GM12878 (cell line): ENCODE measurements around the gene ATAD3A. TPM values are rescaled to one million over a fixed set of nuclear protein-coding genes. Genes with fewer than 3 reads are reported as not detected.

Experiments used
- polyA plus RNA-seq, 11 experiments: library from polyadenylated mRNA; depleted of rRNA in 4 of 11; unstranded in 6 of 11; stranded (reverse) in 5 of 11; fragments of >200 nt; fragmentation: Nextera tagmentation in 4 of 11; fragmentation: Illumina TruSeq in 1 of 11; extraction: Ambion mirVana in 4 of 11; extraction: Trizol in 1 of 11; gene quantifications; 1 replicate in 1 of 11; 2 replicates in 10 of 11; pipeline versions ENCODE4 v1.2.1 to v1.2.3, GENCODE V29; 2011 to 2016; ENCODE audit warnings: inconsistent platforms in 2 of 11, missing spikeins in 2 of 11, low read depth in 1 of 11
- total RNA-seq, 4 experiments: library from RNA; depleted of rRNA in 3 of 4; stranded (reverse); fragments of >200 nt in 3 of 4; fragmentation: Illumina TruSeq in 1 of 4; extraction: Trizol in 1 of 4; gene quantifications; 2 replicates each; pipeline versions ENCODE4 v1.2.1 to v1.2.3, GENCODE V29; 2013 to 2021

The ATAD3A gene
- total and polyA plus RNA-seq, 10 of the 15 experiments (the other 5 are each of a cell fraction or from before 2014, with no cell fraction given): 0.05 to 93.5 (median 38.9) TPM

Other genes with a start within 250 kb of the ATAD3A start
Only the 7 nearest of the 24 such genes appear.
- gene ANKRD65, start 90.9 kb upstream of the ATAD3A start, total RNA-seq (2014; rRNA removed): 0.17 and 0.33 TPM in 2 replicates
- 0.18 and 0.45 TPM in 2 replicates for gene ANKRD65, start 90.9 kb upstream of the ATAD3A start, total RNA-seq (2014; rRNA removed; fragmentation: Illumina TruSeq; extraction: Trizol)
- 0.96 and 1.2 TPM in 2 replicates for gene ANKRD65, start 90.9 kb upstream of the ATAD3A start, total RNA-seq (2021)
- 0.12 and 0.24 TPM in 2 replicates for gene ANKRD65, start 90.9 kb upstream of the ATAD3A start, polyA plus RNA-seq (2011; rRNA removed)
- 0.14 and 0.29 TPM in 2 replicates for gene ANKRD65, start 90.9 kb upstream of the ATAD3A start, polyA plus RNA-seq (2014; fragmentation: Illumina TruSeq; extraction: Trizol)
- under 1 TPM; 0.05 to 0.15 TPM for gene ANKRD65, start 90.9 kb upstream of the ATAD3A start, polyA plus RNA-seq (2014; fragmentation: Nextera tagmentation; extraction: Ambion mirVana)
- 0.86 and 0.94 TPM in 2 replicates for gene ANKRD65, start 90.9 kb upstream of the ATAD3A start, polyA plus RNA-seq (2014; rRNA removed)
- gene ANKRD65, start 90.9 kb upstream of the ATAD3A start, polyA plus RNA-seq (2016; fragmentation: Nextera tagmentation; extraction: Ambion mirVana): 1 to 10 TPM; 1.8 to 2.8 TPM
- 0.40 and 0.71 TPM in 2 replicates for gene VWA1, start 76.5 kb upstream of the ATAD3A start, total RNA-seq (2014; rRNA removed)
- 0.13 and 0.14 TPM in 2 replicates for gene VWA1, start 76.5 kb upstream of the ATAD3A start, total RNA-seq (2014; rRNA removed; fragmentation: Illumina TruSeq; extraction: Trizol)
- 1.7 and 1.8 TPM in 2 replicates for gene VWA1, start 76.5 kb upstream of the ATAD3A start, total RNA-seq (2021)
- gene VWA1, start 76.5 kb upstream of the ATAD3A start, polyA plus RNA-seq (2011; rRNA removed): 0.45 and 1.1 TPM in 2 replicates
- 0.03 TPM in 1 of 2 replicates, not detected in the other for gene VWA1, start 76.5 kb upstream of the ATAD3A start, polyA plus RNA-seq (2014; fragmentation: Illumina TruSeq; extraction: Trizol)
- gene VWA1, start 76.5 kb upstream of the ATAD3A start, polyA plus RNA-seq (2014; fragmentation: Nextera tagmentation; extraction: Ambion mirVana): under 1 TPM in 1 of 2 experiments, not detected in 1; 0.02 TPM
- gene VWA1, start 76.5 kb upstream of the ATAD3A start, polyA plus RNA-seq (2014; rRNA removed): 0.40 and 0.56 TPM in 2 replicates
- under 1 TPM in 1 of 2 experiments, not detected in 1; 0.24 TPM for gene VWA1, start 76.5 kb upstream of the ATAD3A start, polyA plus RNA-seq (2016; fragmentation: Nextera tagmentation; extraction: Ambion mirVana)
- 0.06 and 0.44 TPM in 2 replicates for gene ATAD3C, start 62.5 kb upstream of the ATAD3A start, total RNA-seq (2014; rRNA removed)
- 0.41 and 0.63 TPM in 2 replicates for gene ATAD3C, start 62.5 kb upstream of the ATAD3A start, total RNA-seq (2014; rRNA removed; fragmentation: Illumina TruSeq; extraction: Trizol)
- 1.1 and 1.6 TPM in 2 replicates for gene ATAD3C, start 62.5 kb upstream of the ATAD3A start, total RNA-seq (2021)
- 2.2 and 3.1 TPM in 2 replicates for gene ATAD3C, start 62.5 kb upstream of the ATAD3A start, polyA plus RNA-seq (2011; rRNA removed)
- gene ATAD3C, start 62.5 kb upstream of the ATAD3A start, polyA plus RNA-seq (2014; fragmentation: Illumina TruSeq; extraction: Trizol): 0.22 and 0.32 TPM in 2 replicates
- under 1 TPM; 0.03 to 0.13 TPM for gene ATAD3C, start 62.5 kb upstream of the ATAD3A start, polyA plus RNA-seq (2014; fragmentation: Nextera tagmentation; extraction: Ambion mirVana)
- 1.1 and 2.1 TPM in 2 replicates for gene ATAD3C, start 62.5 kb upstream of the ATAD3A start, polyA plus RNA-seq (2014; rRNA removed)
- gene ATAD3C, start 62.5 kb upstream of the ATAD3A start, polyA plus RNA-seq (2016; fragmentation: Nextera tagmentation; extraction: Ambion mirVana): 1 to 10 TPM; 2.1 to 2.9 TPM
- gene ATAD3B, start 40.4 kb upstream of the ATAD3A start, total RNA-seq (2014; rRNA removed): 29.7 and 35.7 TPM in 2 replicates
- gene ATAD3B, start 40.4 kb upstream of the ATAD3A start, total RNA-seq (2014; rRNA removed; fragmentation: Illumina TruSeq; extraction: Trizol): 9.3 and 10.7 TPM in 2 replicates
- 32.9 and 36.8 TPM in 2 replicates for gene ATAD3B, start 40.4 kb upstream of the ATAD3A start, total RNA-seq (2021)
- 7.6 and 14.0 TPM in 2 replicates for gene ATAD3B, start 40.4 kb upstream of the ATAD3A start, polyA plus RNA-seq (2011; rRNA removed)
- gene ATAD3B, start 40.4 kb upstream of the ATAD3A start, polyA plus RNA-seq (2014; fragmentation: Illumina TruSeq; extraction: Trizol): 2.1 and 5.8 TPM in 2 replicates
- under 1 TPM; 0.03 to 0.73 TPM for gene ATAD3B, start 40.4 kb upstream of the ATAD3A start, polyA plus RNA-seq (2014; fragmentation: Nextera tagmentation; extraction: Ambion mirVana)
- gene ATAD3B, start 40.4 kb upstream of the ATAD3A start, polyA plus RNA-seq (2014; rRNA removed): 38.8 and 52.5 TPM in 2 replicates
- 10 to 100 TPM; 33.7 to 35.1 TPM for gene ATAD3B, start 40.4 kb upstream of the ATAD3A start, polyA plus RNA-seq (2016; fragmentation: Nextera tagmentation; extraction: Ambion mirVana)
- gene TMEM240, start 28.5 kb downstream of the ATAD3A start, total RNA-seq (2014; rRNA removed): 0.17 TPM in 1 of 2 replicates, not detected in the other
- gene TMEM240, start 28.5 kb downstream of the ATAD3A start, total RNA-seq (2014; rRNA removed; fragmentation: Illumina TruSeq; extraction: Trizol): not detected in 2 replicates
- 0.49 TPM in 1 of 2 replicates, not detected in the other for gene TMEM240, start 28.5 kb downstream of the ATAD3A start, total RNA-seq (2021)
- not detected in 2 replicates for gene TMEM240, start 28.5 kb downstream of the ATAD3A start, polyA plus RNA-seq (2011; rRNA removed)
- not detected in 2 replicates for gene TMEM240, start 28.5 kb downstream of the ATAD3A start, polyA plus RNA-seq (2014; fragmentation: Illumina TruSeq; extraction: Trizol)
- gene TMEM240, start 28.5 kb downstream of the ATAD3A start, polyA plus RNA-seq (2014; fragmentation: Nextera tagmentation; extraction: Ambion mirVana): not detected
- 0.32 TPM in 1 of 2 replicates, not detected in the other for gene TMEM240, start 28.5 kb downstream of the ATAD3A start, polyA plus RNA-seq (2014; rRNA removed)
- gene TMEM240, start 28.5 kb downstream of the ATAD3A start, polyA plus RNA-seq (2016; fragmentation: Nextera tagmentation; extraction: Ambion mirVana): not detected
- 61.6 and 67.8 TPM in 2 replicates for gene SSU72, start 62.7 kb downstream of the ATAD3A start, total RNA-seq (2014; rRNA removed)
- gene SSU72, start 62.7 kb downstream of the ATAD3A start, total RNA-seq (2014; rRNA removed; fragmentation: Illumina TruSeq; extraction: Trizol): 38.1 and 42.5 TPM in 2 replicates
- gene SSU72, start 62.7 kb downstream of the ATAD3A start, total RNA-seq (2021): 92.6 and 97.4 TPM in 2 replicates
- 46.7 and 53.3 TPM in 2 replicates for gene SSU72, start 62.7 kb downstream of the ATAD3A start, polyA plus RNA-seq (2011; rRNA removed)
- 66.7 and 84.0 TPM in 2 replicates for gene SSU72, start 62.7 kb downstream of the ATAD3A start, polyA plus RNA-seq (2014; fragmentation: Illumina TruSeq; extraction: Trizol)
- 10 to 100 TPM; 28.6 to 60.5 TPM for gene SSU72, start 62.7 kb downstream of the ATAD3A start, polyA plus RNA-seq (2014; fragmentation: Nextera tagmentation; extraction: Ambion mirVana)
- 110 and 117 TPM in 2 replicates for gene SSU72, start 62.7 kb downstream of the ATAD3A start, polyA plus RNA-seq (2014; rRNA removed)
- 100 to 1,000 TPM in 1 of 2 experiments, 10 to 100 TPM in 1; 67.5 to 172 TPM for gene SSU72, start 62.7 kb downstream of the ATAD3A start, polyA plus RNA-seq (2016; fragmentation: Nextera tagmentation; extraction: Ambion mirVana)
- 0.22 and 0.23 TPM in 2 replicates for gene FNDC10, start 88.0 kb downstream of the ATAD3A start, total RNA-seq (2014; rRNA removed)
- gene FNDC10, start 88.0 kb downstream of the ATAD3A start, total RNA-seq (2014; rRNA removed; fragmentation: Illumina TruSeq; extraction: Trizol): 0.27 and 0.28 TPM in 2 replicates
- gene FNDC10, start 88.0 kb downstream of the ATAD3A start, total RNA-seq (2021): 1.0 and 1.3 TPM in 2 replicates
- gene FNDC10, start 88.0 kb downstream of the ATAD3A start, polyA plus RNA-seq (2011; rRNA removed): not detected in 2 replicates
- 0.18 TPM in 1 of 2 replicates, not detected in the other for gene FNDC10, start 88.0 kb downstream of the ATAD3A start, polyA plus RNA-seq (2014; fragmentation: Illumina TruSeq; extraction: Trizol)
- gene FNDC10, start 88.0 kb downstream of the ATAD3A start, polyA plus RNA-seq (2014; fragmentation: Nextera tagmentation; extraction: Ambion mirVana): under 1 TPM in 1 of 2 experiments, not detected in 1; 0.05 TPM
- 0.79 and 1.1 TPM in 2 replicates for gene FNDC10, start 88.0 kb downstream of the ATAD3A start, polyA plus RNA-seq (2014; rRNA removed)
- not detected for gene FNDC10, start 88.0 kb downstream of the ATAD3A start, polyA plus RNA-seq (2016; fragmentation: Nextera tagmentation; extraction: Ambion mirVana)